ENCODE data around the gene SMARCA2. TPM values are rescaled to one million over a fixed set of nuclear protein-coding genes. Genes with fewer than 3 reads are reported as not detected.

SMARCA2 gene
- total RNA-seq, 1 donor from 2014 or later, result 31.6 TPM

- TF ChIP-seq CTCF (conservative IDR thresholded peaks at IDR 0.05; ENCODE audit: low read depth, low read length), result peak; percentile 83
- H3K4me3 ChIP-seq (ENCODE audit: low read depth, low read length), result no peak overlapping the region
- DNase-seq (ENCODE audit: low read depth), result no peak
These were observed 166.6 kb downstream of the SMARCA2 start for GRCh38 chr9:2181792-2182191.

- TF ChIP-seq CTCF (conservative IDR thresholded peaks at IDR 0.05; ENCODE audit: low read depth, low read length), result no peak
- no peak for DNase-seq (ENCODE audit: low read depth)
- no peak overlapping the region for H3K4me3 ChIP-seq (ENCODE audit: low read depth, low read length)
These were observed 175.9 kb downstream of the SMARCA2 start for GRCh38 chr9:2190939-2191608.

DNA sequence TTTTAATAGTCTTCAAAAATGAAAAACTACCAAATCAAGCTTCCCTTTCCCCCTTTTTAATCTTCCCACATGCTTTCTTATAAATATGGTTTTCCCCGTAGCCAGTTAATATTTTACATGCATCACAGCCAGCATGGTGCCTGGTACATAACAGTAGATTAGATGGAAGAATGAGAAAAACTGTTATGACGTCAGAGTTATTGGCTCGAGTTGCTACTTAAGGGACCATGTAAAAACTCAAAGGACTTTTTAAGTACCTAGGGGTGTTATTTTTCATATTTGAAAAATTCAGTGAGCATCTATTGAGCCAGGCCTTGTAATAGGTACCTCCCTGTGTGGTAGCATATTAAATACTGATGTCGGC lies 176.4 kb downstream of the SMARCA2 start:
- DNase-seq (ENCODE audit: low read depth), result no peak
- H3K4me3 ChIP-seq (ENCODE audit: low read depth, low read length), result no peak overlapping the region
- no peak for TF ChIP-seq CTCF (conservative IDR thresholded peaks at IDR 0.05; ENCODE audit: low read depth, low read length)

DNA sequence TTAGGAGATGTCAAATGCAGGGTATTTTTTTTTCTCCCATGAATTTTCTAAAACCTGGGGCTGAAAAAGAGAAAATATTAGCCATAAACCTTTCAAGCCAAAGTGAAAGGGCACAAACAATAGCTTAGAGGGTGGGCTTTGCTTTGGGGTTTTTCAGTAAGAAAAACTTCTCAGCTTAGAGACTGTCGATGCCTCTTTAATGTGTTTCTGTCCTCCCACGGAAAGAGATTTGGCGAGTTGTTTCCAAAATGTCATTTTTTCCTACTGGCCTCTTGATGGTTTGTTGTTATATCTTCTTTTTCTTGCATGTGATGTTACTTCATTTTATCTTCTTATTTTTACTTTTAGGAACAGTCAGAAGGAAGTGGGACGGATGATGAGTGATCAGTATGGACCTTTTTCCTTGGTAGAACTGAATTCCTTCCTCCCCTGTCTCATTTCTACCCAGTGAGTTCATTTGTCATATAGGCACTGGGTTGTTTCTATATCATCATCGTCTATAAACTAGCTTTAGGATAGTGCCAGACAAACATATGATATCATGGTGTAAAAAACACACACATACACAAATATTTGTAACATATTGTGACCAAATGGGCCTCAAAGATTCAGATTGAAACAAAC lies 177.3 kb downstream of the SMARCA2 start:
- DNase-seq (ENCODE audit: low read depth), result no peak
- no peak overlapping the region for H3K4me3 ChIP-seq (ENCODE audit: low read depth, low read length)
- TF ChIP-seq CTCF (conservative IDR thresholded peaks at IDR 0.05; ENCODE audit: low read depth, low read length), result no peak

- TF ChIP-seq CTCF (conservative IDR thresholded peaks at IDR 0.05; ENCODE audit: low read depth, low read length), result no peak
- H3K4me3 ChIP-seq (ENCODE audit: low read depth, low read length), result no peak overlapping the region
- no peak for DNase-seq (ENCODE audit: low read depth)
These were observed 178.4 kb downstream of the SMARCA2 start for GRCh38 chr9:2193552-2193951.

DNA sequence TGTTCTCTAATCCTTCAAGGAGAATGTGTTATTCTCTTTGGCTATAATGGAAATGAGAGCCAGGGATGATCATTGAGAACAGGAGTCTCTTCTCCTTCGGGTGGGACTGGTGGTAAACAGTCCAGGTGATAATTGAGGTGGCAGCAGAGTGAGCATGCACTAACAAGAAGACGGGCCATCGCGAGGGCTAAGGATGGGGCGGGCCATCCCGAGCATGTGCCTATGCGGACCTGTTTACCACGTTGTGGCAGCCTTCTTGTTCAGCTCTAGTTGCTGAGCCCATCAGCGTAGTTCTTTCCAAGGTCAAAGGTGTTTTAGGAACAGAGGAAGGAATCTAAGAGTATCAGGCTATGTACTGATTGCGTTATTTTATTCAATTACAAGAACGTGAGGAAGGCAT lies 180.1 kb downstream of the SMARCA2 start:
- H3K4me3 ChIP-seq (ENCODE audit: low read depth, low read length), result no peak overlapping the region
- no peak for DNase-seq (ENCODE audit: low read depth)
- no peak for TF ChIP-seq CTCF (conservative IDR thresholded peaks at IDR 0.05; ENCODE audit: low read depth, low read length)

GRCh38 chr9:2196757-2197156 lies 181.6 kb downstream of the SMARCA2 start:
- no peak for TF ChIP-seq CTCF (conservative IDR thresholded peaks at IDR 0.05; ENCODE audit: low read depth, low read length)
- H3K4me3 ChIP-seq (ENCODE audit: low read depth, low read length), result no peak overlapping the region
- no peak for DNase-seq (ENCODE audit: low read depth)
